H1 (cell line): ENCODE data around the gene NOS1AP. TPM values are rescaled to one million over a fixed set of nuclear protein-coding genes. Genes with fewer than 3 reads are reported as not detected.

Experiments used
- CTCF ChIA-PET: fragments of 300-600 bp; sonication (Branson Sonifier 250); formaldehyde crosslinking; loops from one replicate; lab custom pipeline; 2021; ENCODE audit not compliant: partially characterized antibody; lab: Charles Lee
- POLR2A ChIA-PET: fragments of 300-600 bp; sonication (Branson Sonifier 250); formaldehyde crosslinking; loops from one replicate; lab custom pipeline; 2021; ENCODE audit warnings: inconsistent platforms; ENCODE audit not compliant: partially characterized antibody; lab: Charles Lee
- DNase-seq, 2 experiments: peaks; one replicate each; pipeline versions ENCODE4 v3.0.0 to v3.0.0-alpha.2; 2010 to 2022; ENCODE audit warnings: low spot score in 2 of 2, low read depth in 1 of 2, mixed read lengths in 1 of 2
- FAIRE-seq: peaks from 2 replicates; lab custom pipeline; 2011; peaks lifted over from hg19 to GRCh38; lab: Jason Lieb, UNC
- H2AFZ ChIP-seq: 2 replicates; pipeline ENCODE4 v1.8.1; 2012; ENCODE audit warnings: low read length, inconsistent platforms
- H2AK5ac ChIP-seq: 2 replicates; pipeline ENCODE4 v1.6.1; 2013; ENCODE audit warnings: low read depth, low read length
- H2BK120ac ChIP-seq: replicated peaks from 2 replicates; pipeline ENCODE3; 2013; ENCODE audit warnings: low read depth, low read length, inconsistent platforms
- H2BK12ac ChIP-seq: 2 replicates; pipeline ENCODE4 v1.6.1; 2013; ENCODE audit warnings: low read depth, low read length
- H2BK15ac ChIP-seq: 2 replicates; pipeline ENCODE4 v1.6.1; 2013; ENCODE audit warnings: low read length
- H2BK20ac ChIP-seq: 2 replicates; pipeline ENCODE4 v1.6.1; 2013; ENCODE audit warnings: low read length
- H2BK5ac ChIP-seq: 2 replicates; pipeline ENCODE4 v1.6.1; 2013; ENCODE audit warnings: low read depth, low read length
- H3K14ac ChIP-seq: 2 replicates; pipeline ENCODE4 v1.6.1; 2013; ENCODE audit warnings: inconsistent platforms; ENCODE audit not compliant: insufficient read length
- H3K18ac ChIP-seq: 2 replicates; pipeline ENCODE4 v1.6.1; 2013; ENCODE audit warnings: low read length; ENCODE audit errors: extremely low read depth
- H3K23ac ChIP-seq: 2 replicates; pipeline ENCODE4 v1.6.1; 2013; ENCODE audit warnings: inconsistent platforms; ENCODE audit not compliant: insufficient read length
- H3K23me2 ChIP-seq: 2 replicates; pipeline ENCODE4 v1.6.1; 2013; ENCODE audit warnings: low read depth, low read length
- H3K27ac ChIP-seq: 2 replicates; pipeline ENCODE4 v1.6.1; 2011; ENCODE audit warnings: low read depth, low read length, inconsistent platforms
- H3K27me3 ChIP-seq, 4 experiments: replicated peaks in 1 of 4; 1 replicate in 1 of 4; 2 replicates in 3 of 4; pipeline versions ENCODE4 v1.6.1 to v1.8.1; 2011 to 2013; ENCODE audit warnings: low read length in 3 of 4, mild to moderate bottlenecking in 3 of 4, inconsistent platforms in 2 of 4, mixed read lengths in 2 of 4, moderate library complexity in 1 of 4; ENCODE audit not compliant: control insufficient read depth in 3 of 4, insufficient read depth in 3 of 4; ENCODE audit errors: extremely low read depth in 1 of 4
- H3K36me3 ChIP-seq, 4 experiments: 2 replicates each; pipeline versions ENCODE4 v1.6.1 to v1.8.1; 2011 to 2013; ENCODE audit warnings: mild to moderate bottlenecking in 4 of 4, low read length in 3 of 4, moderate library complexity in 2 of 4, control low read depth in 1 of 4, inconsistent platforms in 1 of 4; ENCODE audit not compliant: insufficient read depth in 4 of 4, control insufficient read depth in 2 of 4
- H3K4ac ChIP-seq: replicated peaks from 2 replicates; pipeline ENCODE3; 2013; ENCODE audit warnings: low read length, low read depth, mixed read lengths, inconsistent platforms; ENCODE audit not compliant: insufficient read length
- H3K4me1 ChIP-seq, 4 experiments: replicated peaks in 1 of 4; 1 replicate in 1 of 4; 2 replicates in 3 of 4; pipeline versions ENCODE4 v1.6.1 to v1.8.1; 2011 to 2013; ENCODE audit warnings: low read length in 3 of 4, inconsistent platforms in 2 of 4, mixed read lengths in 1 of 4; ENCODE audit not compliant: insufficient read depth in 4 of 4, control insufficient read depth in 3 of 4
- H3K4me2 ChIP-seq, 2 experiments: 2 replicates each; pipeline versions ENCODE4 v1.6.1 to v1.8.1; 2011 to 2013; ENCODE audit warnings: low read depth in 2 of 2, low read length in 2 of 2, control low read depth in 1 of 2, inconsistent platforms in 1 of 2, mild to moderate bottlenecking in 1 of 2; ENCODE audit not compliant: insufficient read depth in 1 of 2
- H3K4me3 ChIP-seq, 4 experiments: fragments of 200-600, 300-600 bp in 1 of 4; sonication (generic), shearing (Covaris generic), sonication (Bioruptor Twin) in 1 of 4; 2 replicates each; pipeline versions ENCODE4 v1.5.1 to v1.8.1; 2011 to 2016; ENCODE audit warnings: low read length in 4 of 4, low read depth in 3 of 4, control low read depth in 2 of 4, inconsistent platforms in 2 of 4, mild to moderate bottlenecking in 2 of 4, mixed read lengths in 1 of 4, moderate library complexity in 1 of 4; ENCODE audit not compliant: insufficient read depth in 2 of 4; ENCODE audit errors: extremely low read depth in 1 of 4
- H3K56ac ChIP-seq: replicated peaks from 2 replicates; pipeline ENCODE3; 2013; ENCODE audit warnings: low read depth, mild to moderate bottlenecking, mixed read lengths, low read length, inconsistent platforms; ENCODE audit not compliant: insufficient read length
- H3K79me1 ChIP-seq: 2 replicates; pipeline ENCODE4 v1.6.1; 2013; ENCODE audit warnings: low read depth, low read length, control low read depth
- H3K79me2 ChIP-seq, 2 experiments: 2 replicates each; pipeline versions ENCODE4 v1.6.1 to v1.8.1; 2012 to 2013; ENCODE audit warnings: low read length in 2 of 2, mild to moderate bottlenecking in 2 of 2, inconsistent platforms in 1 of 2; ENCODE audit not compliant: insufficient read depth in 2 of 2, control insufficient read depth in 1 of 2
- H3K9ac ChIP-seq, 4 experiments: replicated peaks in 1 of 4; 1 replicate in 1 of 4; 2 replicates in 3 of 4; pipeline versions ENCODE4 v1.6.1 to v1.8.1; 2011 to 2013; ENCODE audit warnings: low read depth in 3 of 4, low read length in 3 of 4, control low read depth in 2 of 4, mild to moderate bottlenecking in 2 of 4, moderate library complexity in 2 of 4, inconsistent platforms in 1 of 4; ENCODE audit errors: extremely low read depth in 1 of 4
- H3K9me3 ChIP-seq, 2 experiments: 2 replicates each; pipeline versions ENCODE4 v1.6.1 to v1.8.1; 2012 to 2013; ENCODE audit warnings: mild to moderate bottlenecking in 2 of 2, moderate library complexity in 2 of 2, control low read depth in 1 of 2, inconsistent platforms in 1 of 2, low read depth in 1 of 2, low read length in 1 of 2, mixed read lengths in 1 of 2; ENCODE audit not compliant: insufficient read depth in 2 of 2
- H4K20me1 ChIP-seq, 2 experiments: replicated peaks in 1 of 2; 2 replicates each; pipeline versions ENCODE3 to v1.8.1; 2011 to 2013; ENCODE audit warnings: inconsistent platforms in 2 of 2, low read length in 2 of 2, mild to moderate bottlenecking in 1 of 2; ENCODE audit not compliant: insufficient read depth in 2 of 2, control insufficient read depth in 1 of 2
- H4K5ac ChIP-seq: 2 replicates; pipeline ENCODE4 v1.6.1; 2013; ENCODE audit warnings: low read length, low read depth, mixed read lengths, inconsistent platforms; ENCODE audit not compliant: insufficient read length
- H4K8ac ChIP-seq: 2 replicates; pipeline ENCODE4 v1.8.0; 2013; ENCODE audit warnings: mild to moderate bottlenecking, moderate library complexity, low read length, inconsistent platforms; ENCODE audit not compliant: insufficient read depth; ENCODE audit errors: extremely low read depth
- H4K91ac ChIP-seq: replicated peaks from 2 replicates; pipeline ENCODE3; 2013; ENCODE audit warnings: low read length, mixed read lengths, inconsistent platforms; ENCODE audit not compliant: insufficient read length
- BRCA1 ChIP-seq: IDR thresholded peaks from 2 replicates; pipeline ENCODE4 v1.6.1; 2012; ENCODE audit warnings: low read depth, low read length, improper control_type of control experiment
- CHD1 ChIP-seq: IDR thresholded peaks from 2 replicates; pipeline ENCODE4 v1.6.1; 2012; ENCODE audit warnings: low read depth, low read length, improper control_type of control experiment
- RAD21 ChIP-seq, 2 experiments: IDR thresholded peaks in 1 of 2; conservative IDR thresholded peaks in 1 of 2; 2 replicates each; pipeline ENCODE4 v1.6.1; 2011; ENCODE audit warnings: low read depth in 2 of 2, low read length in 2 of 2, improper control_type of control experiment in 1 of 2, inconsistent platforms in 1 of 2, mild to moderate bottlenecking in 1 of 2, moderate library complexity in 1 of 2
- SIN3A ChIP-seq, 2 experiments: IDR thresholded peaks in 1 of 2; conservative IDR thresholded peaks in 1 of 2; 2 replicates each; pipeline ENCODE4 v1.6.1; 2011 to 2012; ENCODE audit warnings: low read length in 2 of 2, improper control_type of control experiment in 1 of 2, low read depth in 1 of 2, mild to moderate bottlenecking in 1 of 2
- WGBS, 2 experiments: shearing (Covaris generic) in 1 of 2; methylation state at CpG; one replicate each; pipeline versions ENCODE4 v1.1.6 to v1.1.7; 2013 to 2015; ENCODE audit warnings: low lambda C conversion rate in 2 of 2, mixed read lengths in 2 of 2, inconsistent platforms in 1 of 2, low coverage in 1 of 2, missing lambda C conversion rate in 1 of 2; ENCODE audit not compliant: insufficient replicate concordance in 2 of 2, insufficient coverage in 1 of 2, insufficient read length in 1 of 2; ENCODE audit errors: extremely low coverage in 1 of 2, missing lambda C conversion rate in 1 of 2; 5-methylcytosine and 5-hydroxymethylcytosine counted together
- polyA plus RNA-seq, 7 experiments: library from polyadenylated mRNA; depleted of rRNA in 3 of 7; stranded (reverse) in 5 of 7; unstranded in 2 of 7; fragments of >200 nt in 5 of 7; fragments of 200-250 nt in 2 of 7; gene quantifications; 1 replicate in 5 of 7; 2 replicates in 1 of 7; 4 replicates in 1 of 7; pipeline versions ENCODE4 v1.2.1 to v1.2.3, GENCODE V29; 2011 to 2013; ENCODE audit warnings: missing spikeins in 2 of 7, mixed read lengths in 2 of 7
- total RNA-seq: library from RNA; stranded (reverse); fragmentation: NEBNext Ultra II Directional; extraction: Animal tissue kit (Norgen Biotek cat#: 25700); gene quantifications from 2 replicates; pipeline ENCODE4 v1.2.1, GENCODE V29; 2021

NOS1AP gene
- total and polyA plus RNA-seq, 2 of the 8 experiments (the other 6 are each of a cell fraction or from before 2014, with no cell fraction given): 2.4 to 12.1 TPM

DNA sequence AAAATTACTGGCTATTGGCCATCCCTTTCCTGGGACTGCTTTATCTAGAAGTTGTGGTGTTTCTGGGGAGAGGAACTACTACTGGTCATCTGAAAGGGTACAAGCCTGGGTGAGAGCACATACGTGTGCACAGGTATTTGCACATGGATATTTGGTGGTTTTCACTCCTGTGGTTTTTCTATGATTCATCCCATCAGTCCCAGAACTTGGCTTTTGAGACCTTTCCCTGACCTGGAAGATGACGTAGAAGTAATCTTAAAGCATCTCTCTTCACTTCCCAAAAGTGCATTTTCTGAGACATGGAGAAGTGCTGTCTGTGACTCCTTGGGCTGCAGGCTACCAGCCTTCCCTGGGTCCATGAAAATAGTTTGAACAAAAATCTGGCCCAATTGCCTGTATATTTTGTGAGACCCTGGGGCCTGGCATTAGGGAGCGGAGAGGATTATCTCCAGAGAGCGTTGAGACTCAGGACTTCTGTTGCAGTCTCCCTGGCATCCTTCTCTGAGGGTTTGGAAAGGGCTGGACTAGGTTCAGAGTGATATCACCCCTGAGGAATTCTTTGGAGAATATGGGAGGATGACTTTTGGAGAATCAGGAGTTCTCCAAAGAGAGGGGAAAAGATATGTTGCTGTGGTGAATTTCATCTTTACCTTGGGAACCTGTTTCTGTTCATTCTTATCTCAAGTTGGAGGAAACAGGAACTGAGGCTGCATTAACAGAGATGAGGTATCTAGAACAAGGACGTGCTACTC is 130.8 kb downstream of the NOS1AP start:
- Histone ChIP-seq H3K9ac (no peak overlapping the region), H2AK5ac (no peak overlapping the region), H4K91ac (no peak overlapping the region), H3K18ac (no peak overlapping the region), H3K23me2 (no peaks in the 10 kb centered on the region), H3K4ac (no peak overlapping the region), H2BK120ac (no peak overlapping the region), H4K5ac (no peak overlapping the region), H2BK15ac (no peak overlapping the region; the same call in 1 of the 2 replicates), H4K20me1 (peaks cover 0 to 2% of the 10 kb centered on the region in 2 experiments), H2AFZ (no peak overlapping the region), H3K79me1 (no peaks in the 10 kb centered on the region; the same call in 1 of the 2 replicates), H3K79me2 (peaks cover 3 to 66% of the 10 kb centered on the region in 2 experiments; a peak in 3 of 4 replicates), H3K4me2 (no peak overlapping the region), H3K56ac (no peak overlapping the region), H3K4me1 (peaks cover 4 to 17% (median 8%) of the 10 kb centered on the region in 4 experiments), H3K27me3 (no peaks in the 10 kb centered on the region), H3K23ac (no peak overlapping the region), H3K4me3 (no peak overlapping the region), H3K27ac (no peak overlapping the region), H3K9me3 (no peaks in the 10 kb centered on the region), H2BK20ac (no peak overlapping the region), H2BK12ac (no peak overlapping the region), H3K36me3 (no peaks in the 10 kb centered on the region), H4K8ac (no peak overlapping the region), H3K14ac (no peak overlapping the region), H2BK5ac (no peak overlapping the region)
- WGBS, 2 experiments: 90% methylated on average over 5 of the region's 5 CpGs; no CpG with 5 or more reads in 1 of the 2 experiments
- POLR2A ChIA-PET: interaction anchor here (1.5 kb wide), 1 partner anchor 108 kb away, joined by 3 read pairs; no protein-coding TSS in a partner anchor
- FAIRE-seq (no peak), DNase-seq (no peak)
- CTCF ChIA-PET: no interaction called here
- TF ChIP-seq SIN3A (conservative IDR thresholded peaks at IDR 0.05 in 1 of 2, IDR thresholded peaks at IDR 0.05 in 1 of 2; ENCODE audit: low read depth in 1 of 2, low read length in 2 of 2) (no peak), BRCA1 (no peak), RAD21 (IDR thresholded peaks at IDR 0.05 in 1 of 2, conservative IDR thresholded peaks at IDR 0.05 in 1 of 2; ENCODE audit: low read depth in 2 of 2, low read length in 2 of 2) (no peak), CHD1 (no peak)
